ENCODE results near the gene PNLIP.

PNLIP gene

DNA sequence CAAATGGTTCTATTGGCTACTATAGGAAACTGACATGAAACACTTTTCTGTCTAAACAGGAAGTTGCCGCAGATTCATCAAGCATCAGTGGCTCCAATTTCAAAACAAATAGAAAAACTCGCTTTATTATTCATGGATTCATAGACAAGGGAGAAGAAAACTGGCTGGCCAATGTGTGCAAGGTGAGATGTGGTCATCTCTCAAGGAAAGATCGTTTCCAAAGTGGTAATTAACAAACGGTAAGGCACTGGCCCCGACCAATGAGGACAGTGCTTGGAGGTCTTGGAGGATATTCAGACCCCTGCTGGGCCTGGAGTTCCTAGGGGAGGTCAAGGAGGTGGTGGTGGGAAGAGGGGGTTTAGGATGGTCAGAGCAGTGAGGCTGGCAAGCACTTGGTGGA lies 2.6 kb downstream of the PNLIP start:
- no peak overlapping the region for H3K27ac ChIP-seq
- no peak for TF ChIP-seq ZFX (IDR thresholded peaks at IDR 0.05; ENCODE audit: borderline replicate concordance)
- TF ChIP-seq, protein P1, sequence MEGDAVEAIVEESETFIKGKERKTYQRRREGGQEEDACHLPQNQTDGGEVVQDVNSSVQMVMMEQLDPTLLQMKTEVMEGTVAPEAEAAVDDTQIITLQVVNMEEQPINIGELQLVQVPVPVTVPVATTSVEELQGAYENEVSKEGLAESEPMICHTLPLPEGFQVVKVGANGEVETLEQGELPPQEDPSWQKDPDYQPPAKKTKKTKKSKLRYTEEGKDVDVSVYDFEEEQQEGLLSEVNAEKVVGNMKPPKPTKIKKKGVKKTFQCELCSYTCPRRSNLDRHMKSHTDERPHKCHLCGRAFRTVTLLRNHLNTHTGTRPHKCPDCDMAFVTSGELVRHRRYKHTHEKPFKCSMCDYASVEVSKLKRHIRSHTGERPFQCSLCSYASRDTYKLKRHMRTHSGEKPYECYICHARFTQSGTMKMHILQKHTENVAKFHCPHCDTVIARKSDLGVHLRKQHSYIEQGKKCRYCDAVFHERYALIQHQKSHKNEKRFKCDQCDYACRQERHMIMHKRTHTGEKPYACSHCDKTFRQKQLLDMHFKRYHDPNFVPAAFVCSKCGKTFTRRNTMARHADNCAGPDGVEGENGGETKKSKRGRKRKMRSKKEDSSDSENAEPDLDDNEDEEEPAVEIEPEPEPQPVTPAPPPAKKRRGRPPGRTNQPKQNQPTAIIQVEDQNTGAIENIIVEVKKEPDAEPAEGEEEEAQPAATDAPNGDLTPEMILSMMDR (IDR thresholded peaks at IDR 0.05): no peak

DNA sequence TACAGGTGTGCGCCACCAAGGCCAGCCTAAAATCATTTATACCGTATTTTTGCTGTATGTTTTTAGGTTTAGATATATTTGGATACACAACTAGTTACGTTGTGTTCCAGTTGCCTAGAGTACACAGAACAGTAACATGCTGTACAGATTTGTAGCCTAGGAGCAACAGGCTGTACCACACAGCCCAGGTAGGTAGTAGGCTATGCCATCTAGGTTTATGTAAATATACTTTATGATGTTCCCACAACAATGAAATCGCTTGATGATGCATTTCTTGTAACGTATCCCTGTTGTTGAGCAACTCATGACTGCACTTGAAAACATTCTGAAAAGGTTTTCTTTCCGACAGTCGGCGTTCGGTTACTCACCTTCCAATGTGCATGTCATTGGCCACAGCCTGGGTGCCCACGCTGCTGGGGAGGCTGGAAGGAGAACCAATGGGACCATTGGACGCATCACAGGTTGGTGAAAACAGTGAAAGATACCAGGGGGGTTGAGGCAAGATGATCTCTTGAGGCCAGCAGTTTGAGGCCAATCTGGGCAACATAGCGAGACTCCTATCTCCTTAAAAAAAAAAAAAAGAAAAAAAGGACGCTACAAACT lies 7.7 kb downstream of the PNLIP start:
- H3K27ac ChIP-seq: no peak overlapping the region
- TF ChIP-seq, protein P1 (IDR thresholded peaks at IDR 0.05): no peak
- TF ChIP-seq ZFX (IDR thresholded peaks at IDR 0.05; ENCODE audit: borderline replicate concordance): no peak

DNA sequence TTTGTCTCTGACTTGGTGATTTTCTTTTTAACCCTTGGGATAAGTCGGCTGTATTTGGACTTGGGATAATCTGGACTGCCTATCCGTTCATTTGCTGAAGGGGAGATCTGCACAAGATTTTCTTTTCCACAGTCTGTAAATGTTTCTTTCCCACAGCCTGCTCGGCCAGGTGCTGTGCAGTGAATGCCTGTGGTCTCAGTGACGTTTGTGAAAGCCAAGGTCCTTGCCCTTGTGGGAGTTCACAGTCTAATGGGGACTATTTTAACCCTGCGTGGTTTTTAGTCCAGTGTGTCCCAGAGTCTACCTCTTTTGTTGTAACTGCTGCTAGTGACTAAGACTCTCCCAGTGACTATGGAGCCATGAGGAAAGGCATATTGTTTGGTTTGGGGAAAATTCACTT lies 8.9 kb downstream of the PNLIP start:
- H3K27ac ChIP-seq: no peak overlapping the region
- TF ChIP-seq ZFX (IDR thresholded peaks at IDR 0.05; ENCODE audit: borderline replicate concordance): no peak
- TF ChIP-seq, protein P1 (IDR thresholded peaks at IDR 0.05): no peak

DNA sequence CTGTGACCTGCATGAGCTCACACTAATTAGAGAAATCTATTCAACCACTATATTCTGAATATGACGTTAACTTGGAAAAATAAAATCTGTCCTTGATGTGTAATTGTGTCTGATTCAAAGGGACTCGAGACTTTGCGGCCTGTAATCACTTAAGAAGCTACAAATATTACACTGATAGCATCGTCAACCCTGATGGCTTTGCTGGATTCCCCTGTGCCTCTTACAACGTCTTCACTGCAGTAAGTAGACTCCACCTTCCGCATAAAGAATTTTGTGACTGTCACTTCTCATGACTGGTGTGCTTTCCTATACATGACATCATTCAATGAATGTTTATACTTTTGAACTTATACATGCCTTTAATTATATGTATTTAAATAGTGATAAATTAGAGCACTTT lies 10.1 kb downstream of the PNLIP start:
- no peak overlapping the region for H3K27ac ChIP-seq
- TF ChIP-seq ZFX (IDR thresholded peaks at IDR 0.05; ENCODE audit: borderline replicate concordance): no peak
- TF ChIP-seq, protein P1 (IDR thresholded peaks at IDR 0.05): no peak

DNA sequence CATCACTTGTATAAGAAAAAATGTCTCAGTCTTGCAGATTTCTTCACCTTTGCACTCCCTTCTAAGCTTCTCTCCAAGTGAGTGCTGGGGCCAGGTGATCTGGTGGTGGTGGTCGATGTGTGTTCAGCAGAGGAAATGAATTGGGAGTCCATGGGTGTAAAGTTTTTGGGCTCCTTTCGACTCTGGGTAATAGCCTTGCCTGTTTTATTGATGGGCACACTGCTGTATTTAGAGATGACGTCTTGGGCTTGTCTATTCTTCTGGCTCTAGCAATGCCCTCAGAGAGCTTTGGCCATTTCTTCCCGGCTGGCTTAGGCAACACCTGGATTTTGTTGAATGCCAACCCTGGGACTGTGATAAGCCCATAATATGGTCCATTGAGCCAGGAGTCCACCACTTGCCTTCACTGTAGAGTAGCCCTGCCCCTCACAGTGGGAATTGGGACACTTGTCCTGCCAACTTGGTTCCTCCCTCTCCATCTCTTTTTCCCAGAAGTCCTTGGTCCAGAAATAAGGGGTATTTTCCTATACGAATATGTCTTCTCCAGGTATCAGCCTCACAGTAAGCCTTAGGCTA lies 11.7 kb downstream of the PNLIP start:
- H3K27ac ChIP-seq: no peak overlapping the region
- no peak for TF ChIP-seq ZFX (IDR thresholded peaks at IDR 0.05; ENCODE audit: borderline replicate concordance)
- TF ChIP-seq, protein P1 (IDR thresholded peaks at IDR 0.05): no peak

DNA sequence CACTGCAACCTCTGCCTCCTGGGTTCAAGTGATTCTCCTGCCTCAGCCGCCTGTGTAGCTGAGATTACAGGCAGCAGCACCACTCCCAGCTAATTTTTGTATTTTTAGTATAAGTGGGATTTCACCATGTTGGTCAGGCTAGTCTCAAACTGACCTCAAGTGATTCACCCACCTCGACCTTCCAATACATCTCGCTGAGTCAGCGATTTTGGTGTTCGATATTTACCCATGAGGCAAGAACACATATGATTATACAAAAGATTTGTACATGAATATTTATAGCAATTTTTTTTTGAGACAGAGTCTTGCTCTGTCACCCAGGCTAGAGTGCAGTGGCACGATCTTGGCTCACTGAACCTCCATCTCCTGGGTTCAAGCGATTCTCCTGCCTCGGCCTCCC lies 19.8 kb downstream of the PNLIP start:
- no peak for TF ChIP-seq ZFX (IDR thresholded peaks at IDR 0.05; ENCODE audit: borderline replicate concordance)
- TF ChIP-seq, protein P1 (IDR thresholded peaks at IDR 0.05): no peak
- no peak overlapping the region for H3K27ac ChIP-seq

DNA sequence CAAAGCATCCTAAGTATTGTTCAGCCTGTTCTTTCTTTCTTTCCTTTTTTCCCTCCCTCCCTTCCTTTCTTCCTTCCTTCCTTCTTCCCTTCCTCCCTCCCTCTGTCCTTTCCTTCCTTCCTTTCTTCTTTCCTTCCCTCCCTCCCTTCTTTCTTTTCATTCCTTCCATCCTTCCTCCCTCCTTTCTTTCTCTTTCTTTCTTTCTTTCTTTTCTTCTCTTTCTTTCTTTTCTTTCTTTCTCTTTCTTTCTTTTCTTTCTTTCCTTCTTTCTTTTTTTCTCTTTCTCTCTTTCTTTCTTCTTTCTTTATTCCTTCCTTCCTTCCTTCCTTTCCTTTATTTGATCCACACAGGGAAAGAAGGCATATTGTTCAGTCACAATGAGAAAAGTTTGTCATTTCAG lies 21.2 kb downstream of the PNLIP start:
- TF ChIP-seq, protein P1 (IDR thresholded peaks at IDR 0.05): no peak
- no peak for TF ChIP-seq ZFX (IDR thresholded peaks at IDR 0.05; ENCODE audit: borderline replicate concordance)
- no peak overlapping the region for H3K27ac ChIP-seq

Measured in 22Rv1 (cell line).